H1 (cell line): Measurements from ENCODE around the gene TBC1D4. TPM values are rescaled to one million over a fixed set of nuclear protein-coding genes. Genes with fewer than 3 reads are reported as not detected.

Source experiments
- NRF1 ChIP-seq: IDR thresholded peaks from 2 replicates; pipeline ENCODE4 v1.6.1; 2011; ENCODE audit warnings: mild to moderate bottlenecking, low read depth, low read length, improper control_type of control experiment
- PHF8 ChIP-seq: fragments of 200-600 bp; sonication (generic); conservative IDR thresholded peaks from 2 replicates; pipeline ENCODE4 v1.7.1; 2012; ENCODE audit warnings: low read depth, mild to moderate bottlenecking, inconsistent platforms, low read length, moderate library complexity
- polyA plus RNA-seq, 7 experiments: library from polyadenylated mRNA; depleted of rRNA in 3 of 7; stranded (reverse) in 5 of 7; unstranded in 2 of 7; fragments of >200 nt in 5 of 7; fragments of 200-250 nt in 2 of 7; gene quantifications; 1 replicate in 5 of 7; 2 replicates in 1 of 7; 4 replicates in 1 of 7; pipeline versions ENCODE4 v1.2.1 to v1.2.3, GENCODE V29; 2011 to 2013; ENCODE audit warnings: missing spikeins in 2 of 7, mixed read lengths in 2 of 7
- total RNA-seq: library from RNA; stranded (reverse); fragmentation: NEBNext Ultra II Directional; extraction: Animal tissue kit (Norgen Biotek cat#: 25700); gene quantifications from 2 replicates; pipeline ENCODE4 v1.2.1, GENCODE V29; 2021

TBC1D4 gene
- total and polyA plus RNA-seq, 2 of the 8 experiments (the other 6 are each of a cell fraction or from before 2014, with no cell fraction given) = 16.7 to 39.0 TPM

DNA sequence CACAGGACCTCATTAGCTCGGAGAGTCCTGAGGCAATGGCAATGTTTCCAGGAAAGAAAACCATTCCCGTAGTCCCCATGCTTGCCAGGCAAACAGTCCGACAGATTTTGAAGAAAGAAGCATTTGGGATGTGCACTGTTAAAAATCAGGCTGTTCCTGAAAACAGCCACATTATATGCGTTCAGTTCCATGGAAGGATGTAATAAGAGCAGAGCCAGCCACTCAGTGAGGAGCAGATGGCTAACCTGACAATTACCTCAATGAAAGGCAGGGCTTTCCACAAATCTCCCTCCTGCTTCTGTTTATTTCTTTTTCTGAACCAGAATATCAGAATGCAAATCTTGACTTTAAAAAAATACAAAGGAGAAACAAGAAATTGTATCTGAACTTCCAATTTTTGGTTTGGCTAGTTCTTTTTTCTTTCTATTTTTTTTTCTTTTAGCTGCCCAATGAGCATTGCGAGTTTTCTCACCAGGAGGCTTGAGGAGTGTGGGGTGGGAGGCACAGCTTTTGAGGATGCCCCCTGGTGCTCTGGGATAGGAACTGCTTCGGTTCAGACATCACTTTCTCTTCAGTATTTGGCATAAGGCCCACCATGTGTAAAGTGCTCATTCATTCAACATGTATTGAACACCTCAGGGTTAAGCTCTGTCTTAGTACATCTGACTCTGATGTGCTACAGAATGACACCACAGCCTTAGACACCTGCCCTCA lies 124.2 kb downstream of the TBC1D4 start (continued):
- no peak for TF ChIP-seq PHF8
- no peak for TF ChIP-seq NRF1
